IPS-15b (cell line): ENCODE measurements around the gene TSPAN14.

ENCODE experiments used
- H3K27me3 ChIP-seq: one replicate; pipeline ENCODE4 v1.6.1; 2013; ENCODE audit warnings: low read length; ENCODE audit not compliant: control insufficient read depth, insufficient read depth
- H3K36me3 ChIP-seq: one replicate; pipeline ENCODE4 v1.6.1; 2013; ENCODE audit warnings: low read length; ENCODE audit not compliant: control insufficient read depth, insufficient read depth
- H3K4me1 ChIP-seq: one replicate; pipeline ENCODE4 v1.6.1; 2013; ENCODE audit warnings: mild to moderate bottlenecking, low read length; ENCODE audit not compliant: control insufficient read depth, insufficient read depth
- H3K4me3 ChIP-seq: one replicate; pipeline ENCODE4 v1.5.1; 2013; ENCODE audit warnings: low read depth, low read length
- H3K9ac ChIP-seq: one replicate; pipeline ENCODE4 v1.6.1; 2013; ENCODE audit warnings: low read depth, mild to moderate bottlenecking, low read length
- H3K9me3 ChIP-seq: one replicate; pipeline ENCODE4 v1.6.1; 2013; ENCODE audit warnings: mild to moderate bottlenecking, low read length; ENCODE audit not compliant: control insufficient read depth, insufficient read depth

The TSPAN14 gene

DNA sequence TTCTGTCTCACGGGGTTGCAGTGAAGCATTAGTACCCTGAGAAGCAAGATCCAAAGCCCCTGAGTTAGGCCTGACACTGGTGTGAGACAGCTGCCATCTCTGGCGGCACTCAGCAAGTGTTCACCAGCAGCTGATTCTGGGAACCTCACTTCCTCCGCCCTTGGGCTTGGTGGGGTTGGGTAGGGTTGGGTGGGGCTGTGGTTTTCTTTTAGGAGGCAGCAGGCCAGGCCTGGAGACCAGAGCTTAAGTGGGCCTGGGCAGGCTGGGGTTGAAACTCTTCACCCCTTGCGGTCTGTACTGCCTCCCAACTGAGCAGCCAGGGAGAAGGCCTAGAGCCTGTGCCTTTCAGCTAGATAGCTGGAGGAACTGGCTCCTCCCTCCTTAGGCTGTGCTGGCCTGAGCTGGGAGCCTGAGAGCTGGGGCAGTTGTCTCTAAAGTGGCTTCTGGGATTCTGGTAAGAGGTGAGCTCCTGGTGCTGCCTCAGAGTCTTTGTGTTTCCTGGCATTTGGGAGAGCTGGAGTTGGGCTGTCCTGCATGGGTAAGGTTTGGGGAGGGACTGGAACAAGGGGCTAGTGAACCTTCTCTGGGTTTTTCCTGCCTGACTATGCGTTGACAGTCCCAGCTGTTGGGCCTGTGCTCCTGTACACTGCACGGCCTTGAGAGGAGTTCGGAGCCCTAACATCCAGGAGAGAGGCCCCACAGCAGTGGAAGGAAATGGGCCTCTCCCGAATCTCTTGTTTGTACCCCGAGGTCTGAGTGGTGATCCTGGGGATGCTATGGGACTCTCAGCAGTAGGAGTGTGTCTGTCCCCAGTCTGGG is 5.1 kb downstream of the TSPAN14 start:
- Histone ChIP-seq H3K36me3 (no peaks in the 10 kb centered on the region), H3K27me3 (peaks cover 6% of the 10 kb centered on the region), H3K4me1 (peaks cover 29% of the 10 kb centered on the region), H3K9ac (no peak overlapping the region), H3K4me3 (no peak overlapping the region), H3K9me3 (no peaks in the 10 kb centered on the region)

DNA sequence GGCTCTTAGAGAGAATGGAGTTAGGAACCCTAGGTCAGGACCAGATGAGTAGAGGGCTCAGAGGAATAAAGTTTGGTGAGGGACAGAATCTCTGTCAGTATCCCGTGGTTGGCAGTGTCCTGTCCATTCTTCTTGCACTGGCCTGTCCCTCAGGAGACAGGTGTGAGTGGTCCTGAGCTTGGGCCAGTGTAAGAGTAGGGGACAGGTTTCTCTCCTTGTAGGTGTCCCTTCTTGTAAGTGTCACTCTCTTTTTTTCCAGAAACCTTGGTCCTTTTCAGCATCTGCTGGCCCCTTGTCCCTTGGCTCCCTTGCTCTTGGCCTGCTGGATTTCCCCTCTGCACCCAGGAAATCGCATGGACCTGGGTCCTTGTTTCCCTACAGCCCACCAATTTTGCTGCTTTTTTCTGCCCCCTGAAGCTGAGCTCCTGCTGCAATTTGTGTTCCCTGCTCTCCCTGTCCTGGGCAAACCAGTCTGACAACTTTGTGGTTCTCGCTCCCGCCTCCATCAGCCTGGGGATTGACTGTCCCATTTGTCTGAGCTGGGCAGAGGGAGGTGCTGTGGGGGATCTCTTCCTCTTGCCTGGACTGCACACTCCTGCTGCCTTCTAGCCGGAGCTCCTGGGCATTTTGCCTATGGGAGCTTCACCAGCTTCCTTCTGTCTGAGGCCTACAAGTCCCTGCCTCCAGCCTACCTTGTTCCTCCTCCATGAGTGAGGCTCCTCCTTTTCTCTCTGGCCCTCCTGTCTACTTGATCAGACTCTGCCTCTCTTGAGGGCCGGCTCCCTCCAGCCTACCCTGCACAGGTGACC is 6.5 kb downstream of the TSPAN14 start:
- Histone ChIP-seq H3K27me3 (peaks cover 6% of the 10 kb centered on the region), H3K9me3 (no peaks in the 10 kb centered on the region), H3K36me3 (no peaks in the 10 kb centered on the region), H3K4me3 (no peak overlapping the region), H3K4me1 (peaks cover 38% of the 10 kb centered on the region), H3K9ac (peak overlapping the region; percentile 47)

GRCh38 chr10:80461208-80462183 is 7.4 kb downstream of the TSPAN14 start:
- peaks cover 38% of the 10 kb centered on the region for H3K4me1 ChIP-seq
- H3K4me3 ChIP-seq: no peak overlapping the region
- no peaks in the 10 kb centered on the region for H3K36me3 ChIP-seq
- peak overlapping the region; percentile 47 for H3K9ac ChIP-seq
- H3K27me3 ChIP-seq: peaks cover 4% of the 10 kb centered on the region
- no peaks in the 10 kb centered on the region for H3K9me3 ChIP-seq

GRCh38 chr10:80462299-80462980 is 8.3 kb downstream of the TSPAN14 start:
- Histone ChIP-seq H3K4me1 (peaks cover 43% of the 10 kb centered on the region), H3K9ac (no peak overlapping the region), H3K9me3 (no peaks in the 10 kb centered on the region), H3K27me3 (peaks cover 5% of the 10 kb centered on the region), H3K4me3 (no peak overlapping the region), H3K36me3 (no peaks in the 10 kb centered on the region)

- Histone ChIP-seq H3K4me1 (peaks cover 45% of the 10 kb centered on the region), H3K36me3 (no peaks in the 10 kb centered on the region), H3K4me3 (no peak overlapping the region), H3K9me3 (no peaks in the 10 kb centered on the region), H3K9ac (no peak overlapping the region), H3K27me3 (peaks cover 10% of the 10 kb centered on the region)
These were observed 9.1 kb downstream of the TSPAN14 start for GRCh38 chr10:80462981-80463741.

- Histone ChIP-seq H3K4me3 (no peak overlapping the region), H3K9me3 (no peaks in the 10 kb centered on the region), H3K4me1 (peaks cover 41% of the 10 kb centered on the region), H3K9ac (no peak overlapping the region), H3K36me3 (no peaks in the 10 kb centered on the region), H3K27me3 (peaks cover 12% of the 10 kb centered on the region)
These were observed 9.8 kb downstream of the TSPAN14 start for GRCh38 chr10:80463868-80464267.

GRCh38 chr10:80464557-80465450 is 10.7 kb downstream of the TSPAN14 start:
- H3K4me3 ChIP-seq: peak overlapping the region; percentile 35
- H3K9ac ChIP-seq: no peak overlapping the region

GRCh38 chr10:80465451-80465835 is 11.3 kb downstream of the TSPAN14 start:
- Histone ChIP-seq H3K27me3 (peaks cover 19% of the 10 kb centered on the region), H3K4me1 (peaks cover 34% of the 10 kb centered on the region), H3K4me3 (peak overlapping the region; percentile 35), H3K36me3 (no peaks in the 10 kb centered on the region), H3K9ac (no peak overlapping the region), H3K9me3 (no peaks in the 10 kb centered on the region)

More at GRCh38 chr10:80464557-80465450, 10.7 kb downstream of the TSPAN14 start:
- H3K9me3 ChIP-seq: no peaks in the 10 kb centered on the region
- peaks cover 19% of the 10 kb centered on the region for H3K27me3 ChIP-seq
- no peaks in the 10 kb centered on the region for H3K36me3 ChIP-seq
- H3K4me1 ChIP-seq: peaks cover 39% of the 10 kb centered on the region

- Histone ChIP-seq H3K36me3 (peaks cover under 1% of the 10 kb centered on the region), H3K9ac (no peak overlapping the region), H3K4me1 (peaks cover 29% of the 10 kb centered on the region), H3K27me3 (peaks cover 19% of the 10 kb centered on the region), H3K9me3 (no peaks in the 10 kb centered on the region), H3K4me3 (no peak overlapping the region)
These were observed 11.9 kb downstream of the TSPAN14 start for GRCh38 chr10:80465839-80466590.
